Activated T-helper 1 cell treated with anti-CD3 and anti-CD28 coated beads, Interleukin-12 subunit alpha, Interleukin-12 subunit beta, Interleukin-2, Interleukin-4 antibody, amounts not matched to agents 30 ng/mL and 10 ng/mL and 1 ng/mL, durations not matched to agents 14 hours and 24 hours and 36 hours (primary cell): ENCODE measurements around the gene SPHK2. TPM values are rescaled to one million over a fixed set of nuclear protein-coding genes. Genes with fewer than 3 reads are reported as not detected.
"Not testable (repeated sequence)": the region's sequence is repeated elsewhere in the genome, so short reads cannot be mapped to it uniquely, and the experiment has no call there.

ENCODE experiments used
- DNase-seq: peaks from one replicate; pipeline ENCODE4 v3.0.0; 2021; ENCODE audit warnings: low spot score
- H3K27ac Mint-ChIP-seq: one replicate; pipeline ENCODE4 v1.8.0; 2021; ENCODE audit warnings: mild to moderate bottlenecking, mixed read lengths
- H3K27me3 Mint-ChIP-seq: one replicate; pipeline ENCODE4 v1.8.0; 2022; ENCODE audit warnings: mild to moderate bottlenecking, moderate library complexity, mixed read lengths; ENCODE audit not compliant: insufficient read depth
- H3K36me3 Mint-ChIP-seq: one replicate; pipeline ENCODE4 v1.8.0; 2021; ENCODE audit warnings: low read depth, mixed read lengths
- H3K4me1 Mint-ChIP-seq: one replicate; pipeline ENCODE4 v1.8.0; 2021; ENCODE audit warnings: low read depth, mixed read lengths
- H3K4me3 Mint-ChIP-seq: one replicate; pipeline ENCODE4 v1.8.0; 2021; ENCODE audit warnings: mild to moderate bottlenecking, moderate library complexity, mixed read lengths
- H3K9me3 Mint-ChIP-seq: one replicate; pipeline ENCODE4 v1.8.0; 2021; ENCODE audit warnings: mixed read lengths
- intact Hi-C: fragments of 100-400 bp; cut with micrococcal nuclease; formaldehyde crosslinking; loops from one replicate; pipeline ENCODE4 v1.15.1; 2024
- total RNA-seq: library from RNA; stranded (reverse); gene quantifications from 2 replicates; pipeline ENCODE4 v1.2.3, GENCODE V29; 2022

The SPHK2 gene
- total RNA-seq, 1 donor from 2014 or later: 44.1 TPM

DNA sequence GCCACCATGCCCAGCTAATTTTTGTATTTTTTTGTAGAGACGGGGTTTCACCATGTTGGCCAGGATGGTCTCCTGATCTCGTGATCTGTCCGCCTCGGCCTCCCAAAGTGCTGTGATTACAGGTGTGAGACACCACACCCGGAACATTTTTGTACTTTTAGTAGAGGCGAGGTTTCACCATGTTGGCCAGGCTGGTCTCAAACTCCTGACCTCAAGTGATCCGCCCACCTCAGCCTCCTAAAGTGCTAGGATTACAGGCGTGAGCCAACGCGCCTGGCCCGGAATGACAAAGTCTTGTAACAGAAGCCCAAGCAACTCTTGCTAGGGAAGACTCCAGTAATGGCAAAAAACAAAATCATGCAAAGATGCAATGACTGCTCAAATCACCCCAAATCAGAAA, 13.0 kb downstream of the SPHK2 start:
- not testable (repeated sequence) for DNase-seq, H3K36me3 Mint-ChIP-seq, H3K4me3 Mint-ChIP-seq, H3K27me3 Mint-ChIP-seq, H3K9me3 Mint-ChIP-seq
- intact Hi-C loops: loop anchor here (10.0 kb wide), 1 partner anchor 483 kb away; the partner anchor contains the start of genes C19orf73, LIN7B and PPFIA3
- H3K27ac Mint-ChIP-seq: peak overlapping the region; percentile 40
- peaks cover 12% of the 10 kb centered on the region for H3K4me1 Mint-ChIP-seq

- H3K27ac Mint-ChIP-seq: peak overlapping the region; percentile 40
- intact Hi-C loops: loop anchor here (10.0 kb wide), 1 partner anchor 482 kb away; the partner anchor contains the start of genes C19orf73, LIN7B and PPFIA3
- no peak for DNase-seq
- no peaks in the 10 kb centered on the region for H3K9me3 Mint-ChIP-seq
- H3K36me3 Mint-ChIP-seq: peaks cover 7% of the 10 kb centered on the region
- H3K4me1 Mint-ChIP-seq: peaks cover 14% of the 10 kb centered on the region
- H3K27me3 Mint-ChIP-seq: no peaks in the 10 kb centered on the region
- no peak overlapping the region for H3K4me3 Mint-ChIP-seq
These were observed 13.4 kb downstream of the SPHK2 start for GRCh38 chr19:48632692-48633147.

- Mint-ChIP-seq H3K4me3 (peak overlapping the region; percentile 79), H3K27ac (no peak overlapping the region), H3K4me1 (peaks cover 21% of the 10 kb centered on the region), H3K27me3 (no peaks in the 10 kb centered on the region), H3K36me3 (peaks cover 7% of the 10 kb centered on the region), H3K9me3 (no peaks in the 10 kb centered on the region)
- intact Hi-C loops: loop anchor here (1.0 to 10.0 kb wide), 2 partner anchors 9 to 481 kb away; partner anchors contain the start of genes C19orf73, LIN7B and PPFIA3
- DNase-seq: no peak
These were observed 14.1 kb downstream of the SPHK2 start for GRCh38 chr19:48633148-48634035.

- intact Hi-C loops: loop anchor here (1.0 to 10.0 kb wide), 2 partner anchors 10 to 481 kb away; partner anchors contain the start of genes C19orf73, LIN7B and PPFIA3
- Mint-ChIP-seq H3K4me3 (peak overlapping the region; percentile 79), H3K9me3 (no peaks in the 10 kb centered on the region), H3K4me1 (peaks cover 27% of the 10 kb centered on the region), H3K27me3 (no peaks in the 10 kb centered on the region), H3K36me3 (peaks cover 7% of the 10 kb centered on the region), H3K27ac (peak overlapping the region; percentile 70)
- no peak for DNase-seq
These were observed 14.7 kb downstream of the SPHK2 start for GRCh38 chr19:48634036-48634342.

DNA sequence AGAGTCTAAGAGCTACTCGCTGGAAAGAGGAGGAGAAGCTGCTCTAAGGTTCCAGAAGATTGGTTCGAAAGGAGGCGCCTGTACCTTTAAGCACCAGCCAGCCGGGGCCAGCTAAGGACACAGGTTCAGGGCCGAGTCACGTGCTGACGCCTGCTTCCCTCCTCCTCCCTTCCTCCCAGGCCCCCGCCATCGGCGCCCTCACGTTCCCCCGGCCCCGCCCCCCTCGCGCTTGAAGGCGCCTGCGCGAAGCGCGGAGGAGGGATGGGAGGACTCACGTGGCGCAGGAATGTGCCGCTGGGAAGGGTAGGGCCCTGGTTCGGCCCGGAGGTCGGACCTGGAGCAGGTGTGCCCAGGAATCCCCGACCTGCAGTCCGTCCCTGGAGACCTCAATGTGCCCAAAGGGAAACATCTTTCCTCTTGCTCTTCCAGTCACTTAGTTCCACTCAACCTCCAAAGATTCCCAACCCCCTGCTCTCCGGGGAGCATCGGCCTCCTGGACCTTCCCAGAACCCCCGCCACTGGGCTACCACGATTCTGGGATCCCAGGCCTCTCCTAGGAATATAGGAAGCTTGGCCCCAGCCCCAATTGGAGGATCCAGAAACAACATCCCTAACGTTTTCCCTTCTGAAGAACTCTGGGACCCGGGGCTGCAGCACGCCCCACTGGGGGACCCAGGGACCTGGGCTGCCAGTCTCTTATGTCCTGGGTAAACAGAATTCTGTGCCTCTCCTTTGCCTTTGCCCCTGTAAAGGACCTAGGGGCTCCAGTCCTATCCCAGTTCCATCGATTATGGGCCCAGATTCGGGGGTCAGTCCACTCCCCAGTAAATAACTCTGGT, 15.3 kb downstream of the SPHK2 start:
- Mint-ChIP-seq H3K27me3 (no peaks in the 10 kb centered on the region), H3K4me1 (peaks cover 29% of the 10 kb centered on the region), H3K27ac (peak overlapping the region; percentile 81), H3K36me3 (peaks cover 6% of the 10 kb centered on the region), H3K4me3 (peak overlapping the region; percentile 79), H3K9me3 (no peaks in the 10 kb centered on the region)
- intact Hi-C loops: loop anchor here (1.0 to 10.0 kb wide), 3 partner anchors 10 to 480 kb away; partner anchors contain the start of genes C19orf73, LIN7B and PPFIA3
- DNase-seq: peak; percentile 87

- Mint-ChIP-seq H3K4me1 (peaks cover 29% of the 10 kb centered on the region), H3K9me3 (no peaks in the 10 kb centered on the region), H3K27ac (peak overlapping the region; percentile 81), H3K36me3 (peaks cover 3% of the 10 kb centered on the region), H3K27me3 (no peaks in the 10 kb centered on the region), H3K4me3 (peak overlapping the region; percentile 97)
- intact Hi-C loops: loop anchor here (5.0 to 10.0 kb wide), 2 partner anchors 313 to 479 kb away; partner anchors contain the start of genes C19orf73, LIN7B and PPFIA3
- DNase-seq: peak; percentile 72
These were observed 16.1 kb downstream of the SPHK2 start for GRCh38 chr19:48635263-48635965.

GRCh38 chr19:48635966-48636858, 16.9 kb downstream of the SPHK2 start:
- H3K27ac Mint-ChIP-seq: peak overlapping the region; percentile 95
- H3K9me3 Mint-ChIP-seq: no peaks in the 10 kb centered on the region
- peaks cover 3% of the 10 kb centered on the region for H3K36me3 Mint-ChIP-seq
- intact Hi-C loops: loop anchor here (2.0 to 10.0 kb wide), 5 partner anchors 271 to 1005 kb away; partner anchors contain the start of genes C19orf73, GYS1, LIN7B and PPFIA3
- H3K4me1 Mint-ChIP-seq: peaks cover 29% of the 10 kb centered on the region
- DNase-seq: no peak
- peak overlapping the region; percentile 97 for H3K4me3 Mint-ChIP-seq
- peaks cover under 1% of the 10 kb centered on the region for H3K27me3 Mint-ChIP-seq

GRCh38 chr19:48636859-48637448, 17.6 kb downstream of the SPHK2 start, which contains the start of gene DBP:
DBP (minus strand) TSS chr19:48637379; CDS start chr19:48636994, 385 bp downstream.
- intact Hi-C loops: loop anchor here (1.0 to 10.0 kb wide), 7 partner anchors 18 to 1004 kb away; partner anchors contain the start of genes C19orf73, CYTH2, GYS1 and LIN7B
- Mint-ChIP-seq H3K9me3 (no peaks in the 10 kb centered on the region), H3K4me1 (peaks cover 29% of the 10 kb centered on the region), H3K36me3 (peaks cover 3% of the 10 kb centered on the region), H3K27me3 (peaks cover 4% of the 10 kb centered on the region), H3K4me3 (peak within 1 kb of the TSS; percentile 97), H3K27ac (peak within 1 kb of the TSS; percentile 100)
- no peak for DNase-seq

DNA sequence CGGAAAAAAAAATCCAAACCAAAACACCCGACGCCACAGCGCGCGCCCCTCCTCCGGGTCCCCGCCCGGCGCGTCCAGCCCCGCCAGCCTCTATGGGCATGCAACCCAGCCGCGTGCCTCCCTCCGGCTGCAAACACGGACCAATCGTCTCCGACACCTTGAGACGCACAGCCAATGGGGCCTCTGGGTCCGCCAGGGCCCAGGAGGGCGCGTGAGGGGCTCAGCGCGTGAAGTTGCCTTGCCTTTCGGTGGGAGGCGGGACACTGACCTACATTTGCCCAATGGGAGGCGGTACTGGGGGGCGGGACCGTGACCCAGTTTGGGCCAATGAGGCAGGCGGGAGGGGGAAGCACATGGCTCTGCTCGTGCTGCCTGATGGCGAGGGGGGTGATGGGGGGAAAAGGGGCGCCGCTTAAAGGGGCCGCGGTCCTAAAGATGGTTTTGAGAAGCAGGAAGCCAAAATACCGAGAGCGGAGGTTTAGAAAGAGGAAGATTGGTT, 18.2 kb downstream of the SPHK2 start:
- H3K27me3 Mint-ChIP-seq: peaks cover 5% of the 10 kb centered on the region
- intact Hi-C loops: loop anchor here (1.0 to 10.0 kb wide), 7 partner anchors 18 to 1003 kb away; partner anchors contain the start of genes C19orf73, CYTH2, GYS1 and LIN7B
- H3K4me3 Mint-ChIP-seq: peak overlapping the region; percentile 89
- peaks cover 1% of the 10 kb centered on the region for H3K36me3 Mint-ChIP-seq
- H3K27ac Mint-ChIP-seq: peak overlapping the region; percentile 100
- peaks cover 29% of the 10 kb centered on the region for H3K4me1 Mint-ChIP-seq
- peak; percentile 98 for DNase-seq
- no peaks in the 10 kb centered on the region for H3K9me3 Mint-ChIP-seq

GRCh38 chr19:48637948-48638830, 18.9 kb downstream of the SPHK2 start:
- H3K9me3 Mint-ChIP-seq: no peaks in the 10 kb centered on the region
- H3K27me3 Mint-ChIP-seq: peaks cover 6% of the 10 kb centered on the region
- intact Hi-C loops: loop anchor here (1.0 to 10.0 kb wide), 9 partner anchors 8 to 1003 kb away; partner anchors contain the start of genes C19orf73, CA11, CYTH2 and GYS1
- no peaks in the 10 kb centered on the region for H3K36me3 Mint-ChIP-seq
- peak overlapping the region; percentile 100 for H3K27ac Mint-ChIP-seq
- DNase-seq: peak; percentile 76
- H3K4me1 Mint-ChIP-seq: peaks cover 29% of the 10 kb centered on the region
- H3K4me3 Mint-ChIP-seq: peak overlapping the region; percentile 89
